HCT116 (cell line): ENCODE data around the gene TRABD. TPM values are rescaled to one million over a fixed set of nuclear protein-coding genes. Genes with fewer than 3 reads are reported as not detected.

Experiments used
- total RNA-seq: library from RNA; stranded (reverse); gene quantifications from one replicate; pipeline ENCODE4 v1.2.1, GENCODE V29; 2021; ENCODE audit not compliant: unreplicated experiment

The TRABD gene
- total RNA-seq, 1 experiment from 2014 or later, result 90.3 TPM

Other genes starting within 250 kb of the TRABD start
- 116 TPM for gene PIM3, start 225.1 kb upstream of the TRABD start, total RNA-seq
- not detected for gene IL17REL, start 173.1 kb upstream of the TRABD start, total RNA-seq
- not detected for gene TTLL8, start 127.6 kb upstream of the TRABD start, total RNA-seq
- not detected for gene MLC1, start 100.5 kb upstream of the TRABD start, total RNA-seq
- gene MOV10L1, start 95.9 kb upstream of the TRABD start, total RNA-seq, result not detected
- gene PANX2, start 15.2 kb upstream of the TRABD start, total RNA-seq, result 8.0 TPM
- 29.6 TPM for gene SELENOO, start 15.1 kb downstream of the TRABD start, total RNA-seq
- gene TUBGCP6, start 59.1 kb downstream of the TRABD start, total RNA-seq, result 38.6 TPM
- 67.5 TPM for gene HDAC10, start 65.4 kb downstream of the TRABD start, total RNA-seq
- 86.7 TPM for gene MAPK12, start 75.8 kb downstream of the TRABD start, total RNA-seq
- gene MAPK11, start 84.5 kb downstream of the TRABD start, total RNA-seq, result 19.3 TPM
- gene PLXNB2, start 121.7 kb downstream of the TRABD start, total RNA-seq, result 236 TPM
- gene DENND6B, start 141.1 kb downstream of the TRABD start, total RNA-seq, result 11.0 TPM
- gene PPP6R2, start 157.4 kb downstream of the TRABD start, total RNA-seq, result 61.3 TPM